HG03045 (cell line): ENCODE measurements around the gene EP400.
A peak's percentile ranks its signal among the peaks of the same experiment; 100 is the strongest.
"Not testable (repeated sequence)": the region's sequence is repeated elsewhere in the genome, so short reads cannot be mapped to it uniquely, and the experiment has no call there.

ENCODE experiments used
- ATAC-seq: cut with Tn5 transposase; IDR thresholded peaks from one replicate; pipeline ENCODE4 v1.9.1; 2021; ENCODE audit warnings: mild to moderate bottlenecking, moderate library complexity; ENCODE audit not compliant: unreplicated experiment

EP400 gene

DNA sequence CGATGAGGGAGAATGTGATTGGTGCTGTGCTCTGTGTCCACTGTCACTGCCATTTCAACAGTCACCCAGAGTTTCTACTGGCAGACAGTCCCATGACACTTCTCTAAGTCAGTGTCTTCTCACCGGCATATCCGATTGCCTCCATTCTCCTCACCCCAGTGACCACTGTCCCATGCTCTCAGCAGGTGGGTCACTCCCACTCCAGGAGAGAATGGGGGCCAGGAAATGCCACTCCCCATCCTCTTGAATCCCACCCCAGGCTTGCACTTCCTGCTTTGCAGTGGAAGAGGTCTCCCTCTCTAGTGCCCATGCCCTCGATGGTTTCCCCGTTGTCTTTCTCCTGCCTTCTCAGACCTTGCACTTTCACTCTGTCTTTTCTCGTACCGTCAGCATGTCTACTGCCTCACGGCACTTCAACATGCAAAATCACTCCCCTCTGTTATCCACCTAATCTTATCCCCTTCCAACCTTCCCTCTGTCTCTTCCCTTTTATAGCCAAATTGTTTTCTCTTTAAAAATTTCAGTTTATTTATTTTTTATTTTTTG is 2.2 kb upstream of the EP400 start:
- no peak for ATAC-seq

DNA sequence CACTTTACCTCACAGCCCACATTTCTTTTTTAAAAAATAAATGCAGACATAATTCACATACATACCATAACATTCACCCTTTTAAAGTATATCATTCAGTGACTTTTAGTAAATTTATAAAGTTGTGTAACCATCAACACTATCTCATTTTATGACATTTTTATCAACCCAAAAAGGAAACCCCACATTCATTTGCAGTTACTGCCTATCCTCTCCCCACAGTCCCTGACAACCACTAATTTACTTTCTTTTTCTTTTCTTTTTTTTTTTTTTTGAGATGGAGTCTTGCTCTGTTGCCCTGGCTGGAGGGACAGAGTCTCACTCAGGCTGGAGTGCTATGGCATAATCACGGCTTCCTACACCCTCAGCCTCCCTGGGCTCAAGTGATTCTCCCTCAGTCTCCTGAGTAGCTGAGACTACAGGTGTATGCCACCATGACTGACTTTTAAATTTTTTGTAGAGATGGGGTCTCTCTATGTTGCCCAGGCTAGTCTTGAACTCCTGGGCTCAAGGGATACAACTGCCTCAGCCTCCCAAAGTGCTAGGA is 1.5 kb upstream of the EP400 start:
- ATAC-seq = no peak

DNA sequence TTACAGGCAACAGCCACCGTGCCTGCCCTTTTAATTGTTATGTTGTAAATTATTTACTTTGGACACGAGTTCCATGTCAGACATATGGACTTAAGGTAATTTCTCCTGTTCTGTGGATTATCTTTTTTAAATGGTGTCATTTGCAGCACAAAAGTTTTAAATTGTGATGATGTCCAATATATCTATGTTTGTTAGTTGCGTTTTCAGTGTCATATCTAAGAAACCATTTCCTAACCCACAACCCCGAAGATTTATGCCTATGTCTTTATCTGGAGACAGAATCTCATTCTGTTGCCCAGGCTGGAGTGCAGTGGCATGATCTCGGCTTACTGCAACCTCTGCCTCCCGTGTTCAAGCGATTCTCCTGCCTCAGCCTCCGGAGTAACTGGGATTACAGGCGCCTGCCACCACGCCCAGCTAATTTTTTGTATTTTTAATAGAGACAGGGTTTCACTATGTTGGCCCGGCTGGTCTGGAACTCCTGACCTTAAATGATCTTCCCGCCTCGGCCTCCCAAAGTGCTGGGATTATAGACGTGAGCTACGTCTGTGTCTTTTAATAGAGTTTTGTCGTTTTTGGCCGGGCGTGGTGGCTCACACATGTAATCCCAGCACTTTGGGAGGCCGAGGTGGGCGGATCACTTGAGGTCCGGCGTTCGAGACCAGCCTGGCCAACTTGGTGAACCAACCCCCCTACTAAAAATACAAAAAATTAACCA is 870 bp upstream of the EP400 start:
- ATAC-seq = not testable (repeated sequence)

DNA sequence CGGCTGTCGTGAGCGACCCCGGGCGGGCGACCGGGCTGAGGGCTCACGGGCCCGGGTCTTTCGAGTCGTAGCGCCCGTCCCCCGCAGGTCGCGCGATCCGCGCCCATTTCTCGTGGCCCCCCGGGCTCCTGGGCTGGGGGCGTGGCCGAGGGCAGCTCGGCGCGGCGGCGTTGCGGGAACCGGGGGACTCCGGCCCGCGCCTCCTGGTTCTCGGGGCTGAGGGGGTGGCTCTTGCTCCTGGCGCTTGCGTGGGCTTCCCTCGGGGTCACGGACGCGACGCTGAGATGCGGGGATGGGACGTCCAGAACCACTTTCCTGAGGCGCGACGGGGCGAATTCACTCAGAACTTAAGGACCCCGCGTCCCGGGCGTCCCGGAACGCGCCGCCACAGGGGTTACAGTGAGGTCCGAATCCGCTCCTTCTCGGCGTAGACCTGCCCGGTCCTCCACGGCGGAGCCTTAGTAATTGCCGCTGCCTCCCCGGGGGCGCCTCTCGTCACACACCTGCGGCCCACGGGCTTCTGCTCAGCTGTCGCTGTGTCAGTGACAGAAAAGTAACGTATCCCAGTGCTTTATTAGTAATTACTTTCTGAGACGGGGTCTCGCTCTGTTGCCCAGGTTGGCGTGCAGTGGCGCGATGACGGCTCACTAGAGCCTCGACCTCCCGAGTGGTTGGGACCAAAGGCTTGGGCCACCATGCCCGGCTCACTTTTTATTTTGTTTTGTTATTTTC is 606 bp downstream of the EP400 start:
- ATAC-seq = peak; percentile 39

DNA sequence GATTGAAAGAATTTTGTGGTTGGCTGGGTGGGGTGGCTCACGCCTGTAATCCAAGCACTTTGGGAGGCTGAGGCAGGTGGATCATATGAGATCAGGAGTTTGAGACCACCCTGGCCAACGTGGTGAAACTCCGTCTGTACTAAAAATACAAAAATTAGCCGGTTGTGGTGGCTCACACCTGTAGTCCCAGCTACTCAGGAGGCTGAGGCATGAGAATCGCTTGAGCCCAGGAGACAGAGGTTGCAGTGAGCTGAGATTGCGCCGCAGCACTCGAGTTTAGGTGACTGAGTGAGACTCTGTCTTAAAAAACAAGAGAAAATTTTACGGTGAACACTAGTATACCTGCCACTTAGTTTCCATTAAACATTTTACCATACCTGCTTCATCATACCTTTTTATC is 4.1 kb downstream of the EP400 start:
- not testable (repeated sequence) for ATAC-seq

DNA sequence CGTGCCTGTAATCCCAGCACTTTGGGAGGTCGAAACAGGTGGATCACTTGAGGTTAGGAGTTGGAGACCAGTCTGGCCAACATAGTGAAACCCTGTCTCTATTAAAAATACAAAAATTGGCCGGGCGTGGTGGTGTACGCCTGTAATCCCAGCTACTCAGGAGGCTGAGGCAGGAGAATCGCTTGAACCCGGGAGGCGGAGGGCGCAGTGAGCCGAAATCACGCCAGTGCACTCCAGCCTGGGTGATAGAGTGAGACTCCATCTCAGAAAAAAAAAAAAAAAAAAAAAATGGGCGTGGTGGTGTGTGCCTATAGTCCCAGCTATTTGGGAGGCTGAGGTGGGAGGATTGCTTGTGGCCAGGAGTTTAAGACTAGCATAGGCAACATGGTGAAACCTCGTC is 4.7 kb downstream of the EP400 start:
- not testable (repeated sequence) for ATAC-seq

DNA sequence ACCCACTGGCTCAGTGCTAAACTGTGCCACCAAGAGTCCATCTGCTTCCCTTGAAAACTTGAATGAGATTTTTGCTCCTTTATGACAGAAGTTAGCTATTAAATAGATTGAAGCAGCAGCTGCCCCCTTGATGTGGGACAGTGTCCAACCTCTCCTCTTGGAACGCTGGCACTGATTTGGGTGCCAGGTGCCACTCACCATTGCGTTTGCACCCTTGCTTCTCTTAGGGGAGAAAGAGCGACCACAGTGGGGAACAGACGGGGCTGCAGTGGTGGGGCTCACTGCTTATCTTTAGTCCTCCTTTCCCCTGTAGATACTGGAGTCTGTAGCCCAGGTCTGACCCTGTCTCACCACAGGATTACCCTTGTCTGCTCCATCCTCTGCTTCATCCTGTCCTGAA is 9.4 kb downstream of the EP400 start:
- ATAC-seq = no peak

DNA sequence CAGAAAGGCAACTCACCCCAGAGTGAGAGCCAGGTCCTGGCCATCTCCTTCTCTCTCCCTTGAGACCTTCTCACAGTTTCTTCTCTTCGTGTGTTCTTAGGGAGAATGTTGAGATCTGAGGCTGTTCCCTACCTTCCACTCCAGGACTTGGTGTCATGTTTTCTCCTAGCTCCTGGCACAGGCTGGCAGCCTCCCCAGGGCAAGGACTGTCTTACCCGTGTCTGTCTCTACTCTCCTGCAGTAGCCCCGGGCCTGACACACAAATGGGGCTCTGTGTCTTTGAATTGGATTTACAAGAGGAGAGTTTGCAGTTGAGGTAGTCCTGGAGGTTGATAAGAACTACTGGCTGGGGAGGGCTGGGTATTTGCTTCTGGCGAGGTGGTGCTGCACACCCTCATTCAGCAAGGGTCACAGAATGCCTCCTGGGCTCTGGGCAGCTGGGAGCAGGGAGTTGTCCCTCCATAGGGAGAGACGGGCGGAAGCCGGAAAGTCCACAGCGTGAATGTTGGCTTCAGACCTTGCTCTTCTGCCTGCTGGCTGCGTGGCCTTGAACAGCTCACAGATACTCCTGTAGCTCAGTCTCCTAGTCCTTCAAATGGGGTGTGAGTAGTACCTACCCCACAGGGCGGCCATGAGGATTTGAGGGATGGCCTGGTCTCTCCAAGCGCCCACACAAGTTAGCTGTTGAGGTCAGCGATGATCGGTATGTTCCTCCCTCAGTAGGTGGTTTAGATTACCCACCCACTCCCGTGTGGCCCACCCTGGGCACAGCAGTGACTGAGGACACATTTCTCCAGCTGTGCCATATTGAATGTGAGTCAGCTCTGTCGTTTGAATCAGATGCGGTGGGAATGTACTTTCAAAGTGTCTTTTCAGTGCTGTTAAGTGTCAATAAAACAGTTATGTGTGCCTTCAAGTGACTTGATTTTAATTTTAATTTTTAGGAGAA is 10.2 kb downstream of the EP400 start:
- no peak for ATAC-seq

DNA sequence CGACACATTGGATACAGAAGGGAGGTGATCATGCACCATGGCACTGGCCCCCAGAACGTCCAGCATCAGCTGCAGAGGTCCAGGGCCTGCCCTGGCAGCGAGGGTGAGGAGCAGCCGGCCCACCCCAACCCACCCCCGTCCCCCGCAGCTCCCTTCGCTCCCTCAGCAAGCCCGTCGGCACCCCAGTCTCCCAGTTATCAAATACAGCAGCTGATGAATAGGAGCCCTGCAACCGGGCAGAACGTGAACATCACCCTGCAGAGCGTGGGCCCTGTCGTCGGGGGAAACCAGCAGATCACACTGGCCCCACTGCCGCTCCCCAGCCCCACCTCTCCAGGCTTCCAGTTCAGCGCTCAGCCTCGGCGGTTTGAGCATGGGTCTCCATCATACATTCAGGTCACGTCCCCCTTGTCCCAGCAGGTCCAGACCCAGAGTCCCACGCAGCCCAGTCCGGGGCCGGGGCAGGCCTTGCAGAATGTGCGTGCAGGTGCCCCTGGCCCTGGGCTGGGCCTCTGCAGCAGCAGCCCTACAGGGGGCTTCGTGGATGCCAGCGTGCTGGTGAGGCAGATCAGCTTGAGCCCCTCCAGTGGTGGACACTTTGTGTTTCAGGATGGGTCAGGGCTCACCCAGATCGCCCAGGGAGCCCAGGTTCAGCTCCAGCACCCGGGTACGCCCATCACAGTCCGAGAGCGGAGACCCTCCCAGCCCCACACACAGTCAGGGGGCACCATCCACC is 11.0 kb downstream of the EP400 start:
- ATAC-seq = not testable (repeated sequence)

DNA sequence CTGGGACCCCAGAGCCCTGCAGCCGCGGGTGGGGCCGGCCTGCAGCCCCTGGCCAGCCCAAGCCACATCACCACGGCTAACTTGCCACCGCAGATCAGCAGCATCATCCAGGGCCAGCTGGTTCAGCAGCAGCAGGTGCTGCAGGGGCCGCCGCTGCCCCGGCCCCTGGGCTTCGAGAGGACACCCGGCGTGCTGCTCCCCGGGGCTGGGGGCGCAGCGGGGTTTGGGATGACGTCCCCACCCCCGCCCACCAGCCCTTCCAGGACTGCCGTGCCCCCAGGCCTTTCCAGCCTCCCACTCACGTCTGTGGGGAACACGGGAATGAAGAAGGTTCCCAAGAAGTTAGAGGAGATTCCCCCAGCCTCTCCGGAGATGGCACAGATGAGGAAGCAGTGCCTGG is 11.6 kb downstream of the EP400 start:
- ATAC-seq = not testable (repeated sequence)

DNA sequence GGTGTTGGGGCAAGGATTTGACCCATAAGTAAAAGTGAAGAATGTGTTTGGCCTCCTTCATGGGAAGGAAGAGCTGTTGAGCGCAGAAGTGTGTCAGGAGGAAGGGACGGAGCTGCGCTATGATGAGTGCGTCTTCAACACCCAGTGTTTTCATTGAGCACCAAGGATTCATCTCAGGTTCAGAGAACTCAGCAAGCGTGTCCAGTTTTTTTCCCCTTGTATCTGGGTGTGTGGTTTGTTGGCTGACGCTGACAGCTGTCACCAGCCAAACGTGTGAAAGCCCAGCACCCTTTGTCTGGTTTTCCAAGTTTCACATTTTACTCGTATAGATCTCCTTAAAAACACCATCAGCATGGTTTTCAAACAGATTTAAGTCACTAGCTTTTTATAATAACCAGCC is 12.3 kb downstream of the EP400 start:
- no peak for ATAC-seq

DNA sequence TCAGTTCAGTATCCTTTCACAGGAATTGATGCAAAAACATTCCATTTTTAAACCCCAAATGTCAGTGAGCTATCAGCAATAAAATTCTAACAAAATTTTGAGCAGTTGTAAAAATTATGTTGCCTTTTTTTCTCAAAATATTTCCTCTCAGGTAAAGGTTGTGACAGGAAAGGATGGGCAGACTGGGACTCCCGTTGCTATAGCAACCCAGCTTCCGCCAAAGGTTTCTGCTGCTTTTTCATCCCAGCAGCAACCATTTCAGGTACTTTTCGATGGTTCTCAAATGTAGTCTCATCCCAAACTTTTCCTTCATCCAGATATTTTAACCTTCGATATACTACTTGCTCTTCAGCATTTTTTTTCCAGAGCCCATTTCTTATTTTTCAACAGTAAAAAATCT is 13.6 kb downstream of the EP400 start:
- no peak for ATAC-seq

DNA sequence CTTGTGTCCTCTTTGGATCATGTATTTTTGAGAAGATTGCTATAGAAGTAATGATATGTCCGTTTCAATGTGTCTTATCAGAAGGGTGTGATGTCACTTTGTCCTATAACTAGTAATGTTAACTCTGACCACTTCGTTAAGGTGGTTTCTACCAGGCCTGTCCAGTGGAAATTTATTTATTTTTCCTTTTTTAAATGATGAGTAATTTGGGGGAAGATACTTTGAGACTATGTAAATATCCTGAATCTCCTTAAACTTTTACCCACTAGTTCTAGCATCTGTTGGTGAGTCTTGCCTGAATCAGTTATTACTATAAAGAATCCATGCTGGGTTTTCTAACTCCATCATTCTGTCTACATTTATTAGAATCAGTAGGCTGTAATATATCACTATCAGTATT is 15.3 kb downstream of the EP400 start:
- no peak for ATAC-seq

DNA sequence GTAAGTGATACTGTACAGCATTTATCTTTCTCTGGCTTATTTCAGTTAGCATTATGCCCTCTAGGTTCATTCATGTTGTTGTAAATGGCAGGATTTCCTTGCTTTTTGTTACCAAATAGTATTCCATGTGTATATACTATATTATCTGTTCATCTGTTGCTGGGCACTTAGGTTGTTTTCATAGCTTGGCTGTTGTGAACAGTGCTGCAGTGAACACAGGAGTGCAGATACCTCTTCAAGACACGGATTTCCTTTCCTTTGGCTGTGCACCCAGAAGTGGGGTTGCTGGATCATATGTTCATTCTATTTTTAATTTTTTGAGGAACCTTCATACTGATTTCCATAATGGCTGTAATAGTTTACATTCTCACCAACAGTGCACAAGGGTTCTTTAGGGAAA is 21.5 kb downstream of the EP400 start:
- ATAC-seq = no peak

DNA sequence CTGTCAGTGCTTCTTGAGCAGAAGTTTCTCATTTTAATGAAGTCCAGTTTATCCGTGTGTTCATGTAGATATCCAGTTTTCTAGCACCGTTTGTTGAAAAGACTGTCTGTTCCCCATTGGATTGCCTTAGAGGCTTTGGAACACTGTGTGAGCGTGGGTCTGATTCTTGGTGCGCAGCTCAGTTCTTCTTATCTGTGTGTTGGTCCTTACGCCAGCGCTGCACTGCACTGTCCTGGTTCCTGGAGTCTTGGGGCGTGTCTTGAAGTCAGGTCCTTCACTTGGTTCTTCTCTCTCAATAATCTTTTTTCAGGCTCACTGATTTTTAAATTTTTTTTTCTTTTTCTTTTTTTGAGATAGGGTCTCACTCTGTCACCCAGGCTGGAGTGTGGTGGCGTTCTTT is 25.5 kb downstream of the EP400 start:
- ATAC-seq = no peak

DNA sequence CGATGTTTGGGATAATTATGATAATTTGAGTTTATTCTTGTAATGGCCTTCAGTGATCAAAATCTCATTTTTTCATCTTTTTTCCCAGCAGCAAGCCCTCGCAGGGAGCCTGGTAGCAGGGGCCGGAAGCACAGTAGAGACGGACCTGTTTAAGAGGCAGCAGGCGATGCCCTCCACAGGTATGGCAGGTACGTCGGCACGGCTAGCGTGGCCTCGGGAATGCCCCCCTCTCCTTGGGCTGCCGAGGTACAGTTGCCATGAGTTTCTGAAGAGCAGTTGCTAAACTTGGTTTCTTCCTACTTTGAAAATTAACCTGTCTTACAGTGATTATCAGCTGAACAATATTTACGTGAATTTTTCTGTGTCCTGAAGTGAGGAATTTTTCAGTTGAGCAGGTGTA is 29.9 kb downstream of the EP400 start:
- ATAC-seq = no peak

DNA sequence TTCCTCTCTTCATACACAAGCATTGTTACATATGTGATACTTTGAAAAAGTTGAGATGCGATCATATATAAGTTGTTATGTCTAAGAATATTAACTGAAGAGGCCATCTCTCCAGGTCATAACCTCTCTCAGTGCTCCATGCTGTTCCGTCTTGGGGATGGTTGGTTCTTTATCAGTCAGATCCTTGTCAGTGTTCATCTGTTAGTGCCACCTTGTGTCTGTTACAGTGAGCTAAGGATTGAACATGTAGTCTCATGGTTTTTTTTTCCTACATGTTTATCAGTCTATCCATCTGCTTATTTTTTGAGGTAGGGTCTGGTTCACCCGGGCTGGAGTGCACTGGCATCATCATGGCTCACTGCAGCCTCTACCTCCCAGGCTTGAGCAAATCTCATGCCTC is 30.5 kb downstream of the EP400 start:
- no peak for ATAC-seq

DNA sequence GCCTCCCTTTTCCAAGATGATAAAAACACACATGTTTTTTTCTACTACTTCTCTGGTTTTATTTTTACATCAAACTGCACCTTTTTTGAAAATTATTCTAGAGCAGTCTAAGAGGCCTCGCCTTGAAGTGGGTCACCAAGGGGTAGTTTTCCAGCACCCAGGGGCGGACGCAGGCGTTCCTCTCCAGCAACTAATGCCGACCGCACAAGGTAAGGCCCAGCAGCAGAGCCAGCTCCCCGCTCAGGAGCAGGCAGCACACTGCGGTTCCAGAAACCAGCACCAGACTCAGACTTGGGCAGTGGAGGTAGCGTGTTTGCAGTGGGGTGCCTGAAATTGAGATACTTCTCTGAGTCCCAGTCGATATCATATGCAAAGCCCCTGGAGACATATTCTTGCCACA is 31.6 kb downstream of the EP400 start:
- no peak for ATAC-seq

DNA sequence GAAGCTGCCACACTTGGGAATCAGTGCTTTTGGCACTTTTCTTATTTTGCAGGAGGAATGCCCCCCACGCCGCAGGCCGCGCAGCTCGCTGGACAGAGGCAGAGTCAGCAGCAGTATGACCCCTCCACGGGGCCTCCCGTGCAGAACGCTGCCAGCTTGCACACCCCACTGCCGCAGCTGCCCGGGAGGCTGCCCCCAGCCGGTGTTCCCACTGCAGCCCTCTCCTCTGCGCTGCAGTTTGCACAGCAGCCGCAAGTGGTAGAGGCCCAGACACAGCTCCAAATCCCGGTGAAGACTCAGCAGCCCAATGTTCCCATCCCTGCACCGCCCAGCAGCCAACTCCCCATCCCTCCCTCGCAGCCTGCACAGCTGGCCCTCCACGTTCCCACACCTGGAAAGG is 32.3 kb downstream of the EP400 start:
- no peak for ATAC-seq

DNA sequence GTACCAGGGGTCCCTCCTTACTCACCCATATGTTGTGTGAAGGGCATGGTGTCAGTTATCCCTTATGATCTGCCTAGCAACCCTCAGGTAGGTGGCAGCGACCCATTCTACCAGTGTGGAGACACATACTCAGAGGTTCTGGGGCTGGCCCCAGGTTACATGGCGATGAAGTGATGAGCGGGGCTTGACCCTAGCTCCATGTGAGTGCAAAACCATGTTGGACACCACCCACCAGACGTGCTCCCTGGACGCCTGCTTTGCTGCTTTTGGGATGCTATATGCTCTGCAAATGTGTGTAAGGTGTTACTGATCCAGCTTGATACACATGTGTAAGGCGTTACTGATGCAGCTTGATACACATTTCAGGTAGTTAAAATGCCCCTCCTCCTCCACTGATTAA is 33.3 kb downstream of the EP400 start:
- ATAC-seq = no peak
